ENCODE results near the gene KDSR.

KDSR gene

DNA sequence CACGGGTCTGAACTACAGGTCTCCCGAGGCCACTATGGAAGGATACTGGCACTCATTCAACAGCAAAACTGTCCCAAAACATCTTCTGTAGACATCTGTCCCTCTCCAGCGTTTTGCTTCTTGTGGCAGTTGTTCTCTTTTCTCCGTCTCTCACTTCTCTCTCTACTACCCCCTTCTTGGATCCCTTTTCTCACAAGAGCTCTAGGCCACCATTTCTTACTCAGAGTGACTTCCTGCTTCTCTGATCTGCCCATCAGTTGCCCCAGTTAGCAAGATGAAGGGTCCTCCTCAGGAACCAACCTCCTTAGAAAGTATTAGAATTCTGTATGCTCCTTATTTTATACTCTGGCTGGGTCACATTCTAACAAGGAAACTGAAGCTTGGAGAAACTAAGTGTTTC is 80.1 kb downstream of the KDSR start:
- DNase-seq (ENCODE audit: extremely low read depth in 1 of 2, low read depth in 1 of 2): no peak

- no peak for DNase-seq (ENCODE audit: extremely low read depth in 1 of 2, low read depth in 1 of 2)
These were observed 81.9 kb downstream of the KDSR start for GRCh38 chr18:63284827-63285733.

- no peak for DNase-seq (ENCODE audit: extremely low read depth in 1 of 2, low read depth in 1 of 2)
These were observed 82.7 kb downstream of the KDSR start for GRCh38 chr18:63284173-63284799.

GRCh38 chr18:63283305-63284094 is 83.5 kb downstream of the KDSR start:
- no peak for DNase-seq (ENCODE audit: extremely low read depth in 1 of 2, low read depth in 1 of 2)

DNA sequence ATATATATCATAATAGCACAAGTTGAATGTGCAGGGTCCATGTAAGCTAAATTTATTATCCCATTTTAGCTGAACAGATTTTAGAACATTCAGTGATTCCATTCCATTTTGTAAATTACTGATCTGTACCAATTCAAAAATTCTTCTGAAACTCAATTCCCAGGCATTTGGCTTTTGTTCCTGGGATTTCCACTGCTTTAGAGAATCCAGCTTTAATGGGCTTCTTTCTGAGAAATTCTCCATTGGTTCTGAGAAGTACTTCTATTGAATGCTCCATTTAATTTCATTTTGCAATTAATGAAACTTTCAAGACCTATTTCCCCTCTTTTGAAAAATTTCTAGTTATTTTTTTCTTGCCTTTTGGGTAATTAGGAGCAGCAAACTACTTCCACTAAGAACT is 84.2 kb downstream of the KDSR start:
- DNase-seq (ENCODE audit: extremely low read depth in 1 of 2, low read depth in 1 of 2): no peak
